ENCODE data around the gene KDM4B. TPM values are rescaled to one million over a fixed set of nuclear protein-coding genes. Genes with fewer than 3 reads are reported as not detected.

The KDM4B gene
- polyA plus RNA-seq, 1 experiment, result 7.7 TPM

DNA sequence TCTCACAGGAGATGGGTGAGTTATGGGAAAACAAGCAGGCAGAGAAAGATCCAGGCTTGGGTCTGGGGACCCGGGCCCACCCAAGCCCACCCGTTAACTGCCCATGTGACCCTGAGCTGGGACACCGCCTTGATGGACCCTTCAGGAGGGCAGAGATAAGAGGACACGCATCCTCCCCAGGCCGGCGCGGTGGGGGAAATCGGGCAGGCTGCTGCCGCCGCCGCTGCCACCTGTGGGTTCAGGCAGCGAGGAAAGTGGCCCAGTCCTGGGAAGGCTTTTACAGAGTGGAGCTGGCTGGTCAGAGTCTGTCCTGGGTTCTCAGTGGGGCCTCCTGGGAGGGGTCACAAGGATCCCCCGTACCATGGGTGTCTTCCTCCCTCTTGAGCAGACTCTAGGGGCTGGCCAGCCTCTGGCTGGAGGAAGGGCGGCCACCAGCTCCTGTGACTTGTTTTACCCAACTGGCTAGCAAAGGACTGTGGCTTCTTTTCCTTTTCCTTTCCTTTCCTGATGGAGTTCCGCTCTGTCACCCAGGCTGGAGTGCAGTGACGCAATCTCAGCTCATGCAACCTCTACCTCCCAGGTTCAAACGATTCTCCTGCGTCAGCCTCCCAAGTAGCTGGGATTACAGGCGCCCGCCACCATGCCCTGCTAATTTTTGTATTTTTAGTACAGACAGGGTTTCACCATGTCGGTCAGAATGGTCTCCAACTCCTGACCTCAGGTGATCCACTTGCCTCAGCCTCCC, 155.4 kb downstream of the KDM4B start:
- ChIA-PET POLR2A (no interaction called here), CTCF (no interaction called here)
- Histone ChIP-seq H3K4me3 (ENCODE audit: low read depth, low read length) (no peak overlapping the region), H3K9me3 (ENCODE audit: control insufficient read depth, insufficient read depth, low read length) (no peaks in the 10 kb centered on the region; the same call in 1 of the 2 replicates), H3K27me3 (ENCODE audit: control insufficient read depth, insufficient read depth, low read length) (no peaks in the 10 kb centered on the region), H3K27ac (ENCODE audit: low read depth, low read length) (no peak overlapping the region)
- TF ChIP-seq, protein P1, sequence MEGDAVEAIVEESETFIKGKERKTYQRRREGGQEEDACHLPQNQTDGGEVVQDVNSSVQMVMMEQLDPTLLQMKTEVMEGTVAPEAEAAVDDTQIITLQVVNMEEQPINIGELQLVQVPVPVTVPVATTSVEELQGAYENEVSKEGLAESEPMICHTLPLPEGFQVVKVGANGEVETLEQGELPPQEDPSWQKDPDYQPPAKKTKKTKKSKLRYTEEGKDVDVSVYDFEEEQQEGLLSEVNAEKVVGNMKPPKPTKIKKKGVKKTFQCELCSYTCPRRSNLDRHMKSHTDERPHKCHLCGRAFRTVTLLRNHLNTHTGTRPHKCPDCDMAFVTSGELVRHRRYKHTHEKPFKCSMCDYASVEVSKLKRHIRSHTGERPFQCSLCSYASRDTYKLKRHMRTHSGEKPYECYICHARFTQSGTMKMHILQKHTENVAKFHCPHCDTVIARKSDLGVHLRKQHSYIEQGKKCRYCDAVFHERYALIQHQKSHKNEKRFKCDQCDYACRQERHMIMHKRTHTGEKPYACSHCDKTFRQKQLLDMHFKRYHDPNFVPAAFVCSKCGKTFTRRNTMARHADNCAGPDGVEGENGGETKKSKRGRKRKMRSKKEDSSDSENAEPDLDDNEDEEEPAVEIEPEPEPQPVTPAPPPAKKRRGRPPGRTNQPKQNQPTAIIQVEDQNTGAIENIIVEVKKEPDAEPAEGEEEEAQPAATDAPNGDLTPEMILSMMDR (IDR thresholded peaks at IDR 0.05; ENCODE audit: low read depth, low read length), result no peak
- no peak for DNase-seq (ENCODE audit: low read depth, low spot score)

DNA sequence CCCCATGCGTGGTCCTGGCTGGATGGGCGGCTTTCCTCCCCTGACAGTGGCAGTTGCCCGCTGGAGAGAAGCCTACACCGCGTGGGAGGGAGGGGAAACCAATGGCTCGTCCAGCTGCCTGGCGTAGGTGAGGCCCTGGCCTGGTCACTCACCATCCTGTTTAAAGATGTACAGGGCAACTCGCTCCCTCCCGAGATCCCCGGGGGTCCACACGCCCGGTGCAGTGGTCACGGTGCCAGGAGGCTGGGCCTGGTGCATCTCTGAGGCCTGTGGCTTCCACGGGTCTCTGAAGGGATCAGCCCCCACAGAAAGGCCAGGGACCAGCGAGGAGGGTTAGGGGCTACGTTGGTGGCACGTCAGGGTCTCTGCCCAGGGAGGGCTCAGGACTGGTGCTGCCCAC, 156.5 kb downstream of the KDM4B start:
- no peak overlapping the region for H3K4me3 ChIP-seq (ENCODE audit: low read depth, low read length)
- H3K27ac ChIP-seq (ENCODE audit: low read depth, low read length), result no peak overlapping the region
- TF ChIP-seq, protein P1 (IDR thresholded peaks at IDR 0.05; ENCODE audit: low read depth, low read length), result no peak
- no peak for DNase-seq (ENCODE audit: low read depth, low spot score)
- no peaks in the 10 kb centered on the region for H3K27me3 ChIP-seq (ENCODE audit: control insufficient read depth, insufficient read depth, low read length)
- ChIA-PET CTCF (no interaction called here), POLR2A (no interaction called here)
- no peaks in the 10 kb centered on the region; the same call in 1 of the 2 replicates for H3K9me3 ChIP-seq (ENCODE audit: control insufficient read depth, insufficient read depth, low read length)

DNA sequence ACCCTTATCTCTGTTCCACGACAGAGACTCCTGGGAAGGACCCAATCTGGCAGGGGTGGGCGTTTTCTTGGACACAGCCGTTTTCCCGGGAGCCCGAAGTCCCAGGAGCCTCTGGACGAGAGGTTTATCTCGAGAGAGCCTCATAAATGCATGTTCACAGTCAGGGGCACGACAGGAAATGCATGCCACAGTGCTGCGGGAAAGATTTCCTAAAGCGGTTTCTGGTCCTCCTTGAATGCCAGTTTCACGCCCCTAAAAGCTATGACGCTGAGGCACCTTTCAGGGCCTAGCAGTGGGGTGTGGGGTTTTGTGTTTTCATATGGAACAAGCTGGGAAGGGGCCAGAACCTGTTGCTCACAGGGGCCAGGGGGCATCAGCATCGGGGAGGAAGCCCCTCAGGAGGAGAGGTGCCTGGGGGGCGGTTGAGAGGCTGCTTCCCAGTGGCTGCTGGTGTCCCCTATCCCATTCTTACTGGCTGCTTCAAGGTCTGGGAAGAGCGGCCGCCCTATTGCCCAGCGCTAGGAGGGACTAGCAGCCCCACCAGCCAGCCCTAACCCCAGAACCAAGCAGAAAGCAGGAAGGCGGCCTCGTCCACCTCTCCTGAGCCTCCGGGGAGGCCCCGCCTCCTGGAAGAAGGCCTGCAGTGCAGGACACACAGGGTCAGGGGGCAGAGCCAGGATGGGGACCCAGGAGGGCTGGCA, 157.0 kb downstream of the KDM4B start:
- TF ChIP-seq, protein P1 (IDR thresholded peaks at IDR 0.05; ENCODE audit: low read depth, low read length), result no peak
- ChIA-PET CTCF (no interaction called here), POLR2A (no interaction called here)
- Histone ChIP-seq H3K4me3 (ENCODE audit: low read depth, low read length) (no peak overlapping the region), H3K27me3 (ENCODE audit: control insufficient read depth, insufficient read depth, low read length) (no peaks in the 10 kb centered on the region), H3K27ac (ENCODE audit: low read depth, low read length) (no peak overlapping the region), H3K9me3 (ENCODE audit: control insufficient read depth, insufficient read depth, low read length) (no peaks in the 10 kb centered on the region; the same call in 1 of the 2 replicates)
- DNase-seq (ENCODE audit: low read depth, low spot score), result no peak

DNA sequence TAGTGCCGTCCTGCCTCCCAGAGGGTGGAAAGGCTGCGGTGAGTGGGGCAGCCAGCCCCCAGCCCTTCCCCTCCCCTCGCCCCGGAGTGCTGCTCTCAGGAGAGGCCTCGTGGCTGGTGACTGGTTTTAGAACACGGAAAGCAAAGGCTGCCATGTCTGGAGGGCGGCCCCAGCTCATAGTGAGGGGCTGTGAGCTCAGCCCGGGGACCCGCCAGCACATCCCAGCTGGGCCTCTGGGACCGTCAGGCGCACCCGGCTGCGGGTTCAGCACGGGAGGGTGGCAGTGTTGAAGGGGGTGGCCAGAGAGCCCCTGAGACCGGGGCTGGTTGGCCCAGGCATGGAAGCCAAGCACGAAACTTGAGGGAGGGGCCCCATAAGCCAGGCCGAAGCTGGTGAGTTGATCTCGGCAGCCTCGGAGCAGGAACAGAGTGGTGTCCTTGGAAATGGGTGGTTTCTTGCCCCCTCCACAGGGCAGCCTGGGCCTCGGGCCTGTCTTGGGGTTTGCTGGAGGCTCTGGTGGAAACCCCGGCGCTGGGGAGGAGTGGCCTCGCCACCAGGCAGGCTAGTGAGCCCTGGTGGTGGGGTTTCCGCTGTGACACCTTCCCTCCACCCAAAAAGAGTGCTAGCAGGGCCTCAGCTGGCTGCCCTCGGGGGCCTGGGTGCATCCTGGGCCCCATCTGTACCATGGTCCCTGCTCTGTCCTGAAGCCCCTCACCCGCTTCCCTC, 157.7 kb downstream of the KDM4B start:
- ChIA-PET POLR2A (no interaction called here), CTCF (no interaction called here)
- DNase-seq (ENCODE audit: low read depth, low spot score), result no peak
- Histone ChIP-seq H3K9me3 (ENCODE audit: control insufficient read depth, insufficient read depth, low read length) (no peaks in the 10 kb centered on the region; the same call in 1 of the 2 replicates), H3K27me3 (ENCODE audit: control insufficient read depth, insufficient read depth, low read length) (no peaks in the 10 kb centered on the region), H3K4me3 (ENCODE audit: low read depth, low read length) (no peak overlapping the region), H3K27ac (ENCODE audit: low read depth, low read length) (no peak overlapping the region)
- TF ChIP-seq, protein P1 (IDR thresholded peaks at IDR 0.05; ENCODE audit: low read depth, low read length), result no peak

DNA sequence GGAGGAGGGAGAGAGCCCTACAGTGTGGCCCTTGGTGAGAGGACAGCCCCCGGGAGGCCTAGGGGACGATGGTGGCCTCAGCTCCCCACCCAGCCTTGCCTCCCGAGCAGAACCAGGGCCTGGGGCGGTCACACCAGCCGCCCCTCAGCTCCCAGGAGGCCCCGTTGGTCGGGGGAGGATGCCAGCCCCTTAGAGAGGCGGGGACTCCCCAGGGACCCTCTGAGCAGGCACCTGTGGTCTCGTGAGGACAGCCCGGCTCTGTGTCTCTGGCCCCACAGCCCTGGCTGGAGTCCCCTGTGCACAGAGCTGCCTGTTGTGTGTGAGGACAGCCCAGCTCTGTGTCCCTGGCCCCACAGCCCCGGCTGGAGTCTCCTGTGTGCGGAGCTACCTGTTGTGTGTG, 158.8 kb downstream of the KDM4B start:
- Histone ChIP-seq H3K27me3 (ENCODE audit: control insufficient read depth, insufficient read depth, low read length) (no peaks in the 10 kb centered on the region), H3K9me3 (ENCODE audit: control insufficient read depth, insufficient read depth, low read length) (no peaks in the 10 kb centered on the region; the same call in 1 of the 2 replicates), H3K27ac (ENCODE audit: low read depth, low read length) (no peak overlapping the region), H3K4me3 (ENCODE audit: low read depth, low read length) (no peak overlapping the region)
- DNase-seq (ENCODE audit: low read depth, low spot score), result no peak
- TF ChIP-seq, protein P1 (IDR thresholded peaks at IDR 0.05; ENCODE audit: low read depth, low read length), result no peak
- ChIA-PET CTCF (no interaction called here), POLR2A (no interaction called here)

Data from AG04450 (cell line).